Heart left ventricle (tissue), 16 donors: ENCODE results near the gene JUND. TPM values are rescaled to one million over a fixed set of nuclear protein-coding genes. Genes with fewer than 3 reads are reported as not detected.

Experiments
- ATAC-seq, 4 donors: fragments of 200-7000 bp; cut with Tn5 transposase; one replicate each; pipeline ENCODE4 v1.9.1; 2020 to 2022; ENCODE audit warnings: moderate library complexity in 4 of 4, mild to moderate bottlenecking in 3 of 4, moderate number of reproducible peaks in 1 of 4
- DNase-seq, 5 donors: peaks; one replicate each; pipeline ENCODE4 v3.0.0-alpha.2; 2020
- H3K27ac ChIP-seq, 12 donors: fragments of 200-600 bp; sonication (generic) in 4 of 12; one replicate each; pipeline versions ENCODE4 v1.5.0 to v1.8.0; 2016 to 2022; ENCODE audit warnings: mild to moderate bottlenecking in 2 of 12
- H3K27me3 ChIP-seq, 9 donors: fragments of 200-600 bp; sonication (generic) in 2 of 9; one replicate each; pipeline versions ENCODE4 v1.5.1 to v1.8.0; 2016 to 2022; ENCODE audit warnings: mild to moderate bottlenecking in 3 of 9
- H3K36me3 ChIP-seq, 9 donors: fragments of 200-600 bp; sonication (generic) in 2 of 9; one replicate each; pipeline versions ENCODE4 v1.5.0 to v1.8.0; 2018 to 2022; ENCODE audit warnings: mild to moderate bottlenecking in 2 of 9
- H3K4me1 ChIP-seq, 12 donors: fragments of 200-600 bp; sonication (generic) in 4 of 12; one replicate each; pipeline versions ENCODE4 v1.5.0 to v1.8.0; 2016 to 2022; ENCODE audit warnings: mild to moderate bottlenecking in 3 of 12
- H3K4me3 ChIP-seq, 12 donors: fragments of 200-600 bp; sonication (generic) in 4 of 12; one replicate each; pipeline versions ENCODE4 v1.5.0 to v1.8.0; 2017 to 2022; ENCODE audit warnings: mild to moderate bottlenecking in 9 of 12, moderate library complexity in 4 of 12
- H3K9me3 ChIP-seq, 12 donors: fragments of 200-600 bp; sonication (generic) in 4 of 12; one replicate each; pipeline versions ENCODE4 v1.5.0 to v1.8.0; 2016 to 2022; ENCODE audit warnings: mild to moderate bottlenecking in 1 of 12
- POLR2A ChIP-seq, 2 donors: fragments of 450-650 bp; IDR thresholded peaks; one replicate each; pipeline ENCODE4 v1.6.1; 2017; ENCODE audit warnings: antibody characterized with exemption in 2 of 2, mild to moderate bottlenecking in 2 of 2, moderate library complexity in 2 of 2
- WGBS, 4 donors: extraction: QIAGEN DNeasy Blood & Tissue Kit in 2 of 4; methylation state at CpG; one replicate each; pipeline versions ENCODE4 v1.1.5 to v1.1.7; 2013 to 2018; 5-methylcytosine and 5-hydroxymethylcytosine counted together
- intact Hi-C, 10 donors: fragments of 100-400 bp; cut with DNase I; formaldehyde crosslinking; loops; one replicate each; pipeline versions ENCODE4 v1.11.1 to v1.14.2; 2022
- polyA plus RNA-seq, 2 donors: library from polyadenylated mRNA; stranded (reverse); fragments of 200-250 nt; gene quantifications; one replicate each; pipeline ENCODE4 v1.2.3, GENCODE V29; 2013
- total RNA-seq, 9 donors: library from RNA; depleted of rRNA in 2 of 9; stranded (reverse); fragments of >200 nt in 2 of 9; fragmentation: NEBNext Ultra II Directional in 3 of 9; extraction: Animal tissue kit (Norgen Biotek cat#: 25700) in 3 of 9; gene quantifications; one replicate each; pipeline versions ENCODE4 v1.1.0 to v1.2.4, GENCODE V29; 2016 to 2023
- TF ChIP-seq, protein P1 (sequence below), 12 donors: fragments of 200-600 bp; sonication (generic) in 4 of 12; IDR thresholded peaks; one replicate each; pipeline versions ENCODE4 v1.5.0 to v1.8.0; 2018 to 2022; ENCODE audit warnings: antibody characterized with exemption in 12 of 12, mild to moderate bottlenecking in 5 of 12
- donor health status: ischemic (EF 13 %, LVEDD 7.1; RV severe dilation, severe dysfunction).
- donor health status: healthy with polysubstance abuse.
- donor health status: DM: no; HTN: yes; CAD: no.
- donor health status: DM: no; HTN: no; CAD: no.
- donor health status: ischemic (EF 25% LVEDD 6.9; RV normal size, moderate dysfunction).
- donor health status: ischemic (EF 25% LVEDD 5.7; RV mildly dilated, moderate dysfunction).
- donor health status: healthy.
- donor health status: DM: yes; HTN: yes; CAD: no.
- donor health status: ischemic (EF 35%, LVEDD 5.7; RV mildly dilated, moderate dysfunction).
- donor health status: nonischemic (EF 11% LVEDD 7.7; RV severe dilation, severe dysfunction).
- donor health status: DM: yes; HTN: yes; CAD: no.
- donor health status: PGD.
- donor health status: ischemic (EF 29% LVEDD 5.4; RV normal size, mild dysfunction).
- donor health status: nonischemic (EF 23%, LVEDD 6.1; RV moderate dilation, normal function).

Gene JUND
- total and polyA plus RNA-seq, 11 donors: 80.2 to 352 (median 137) TPM

DNA sequence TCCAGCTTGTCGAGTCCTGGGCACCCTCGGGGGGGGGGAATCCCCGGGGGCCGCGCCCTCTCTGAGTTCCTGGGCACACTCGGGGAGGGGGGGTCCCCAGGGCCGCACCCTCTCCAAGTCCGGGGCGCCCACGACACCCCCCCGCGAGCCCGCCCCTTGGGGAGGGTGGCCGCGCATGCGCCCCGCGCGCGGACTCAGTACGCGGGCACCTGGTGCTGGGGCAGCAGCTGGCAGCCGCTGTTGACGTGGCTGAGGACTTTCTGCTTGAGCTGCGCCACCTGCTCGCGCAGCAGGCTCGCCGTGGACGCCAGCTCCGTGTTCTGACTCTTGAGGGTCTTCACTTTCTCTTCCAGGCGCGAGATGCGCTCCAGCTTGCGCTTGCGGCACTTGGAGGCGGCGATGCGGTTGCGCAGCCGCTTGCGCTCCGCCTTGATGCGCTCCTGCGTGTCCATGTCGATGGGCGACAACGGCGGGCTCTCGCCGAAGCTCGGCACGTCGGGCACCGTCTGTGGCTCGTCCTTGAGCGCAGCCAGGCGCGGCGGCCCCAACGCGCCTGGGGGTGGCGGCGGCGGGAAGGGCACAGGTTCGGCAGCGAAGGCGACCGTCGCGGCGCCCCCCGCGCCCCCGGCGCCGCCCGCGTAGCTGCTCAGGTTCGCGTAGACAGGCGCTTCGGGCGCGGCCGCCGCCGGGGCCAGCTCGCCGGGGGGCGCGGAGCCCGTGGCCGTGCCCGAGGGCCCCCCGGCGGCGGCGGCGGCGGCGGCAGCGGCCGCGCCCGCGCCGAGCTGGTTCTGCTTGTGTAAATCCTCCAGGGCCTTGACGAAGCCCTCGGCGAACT lies 958 bp downstream of the JUND start:
- Histone ChIP-seq H3K36me3 (peaks cover 3 to 34% (median 14%) of the 10 kb centered on the region in 9 donors), H3K4me1 (peaks cover 13 to 60% (median 44%) of the 10 kb centered on the region in 12 donors), H3K27me3 (no peaks in the 10 kb centered on the region), H3K4me3 (peak overlapping the region; percentile 63 to 100 (median 92)), H3K9me3 (no peaks in the 10 kb centered on the region), H3K27ac (peak overlapping the region; percentile 95 to 100 (median 100))
- ATAC-seq (peak in 3 of 4 donors; percentile 12 to 41 (median 37)), DNase-seq (peak; percentile 79 to 93 (median 82))
- 0 to 1% (median 0%) methylated on average over 19 to 111 of the region's 111 CpGs for WGBS, 4 donors
- peak; percentile 45 to 88 for TF ChIP-seq POLR2A (IDR thresholded peaks at IDR 0.05)
- TF ChIP-seq, protein P1, sequence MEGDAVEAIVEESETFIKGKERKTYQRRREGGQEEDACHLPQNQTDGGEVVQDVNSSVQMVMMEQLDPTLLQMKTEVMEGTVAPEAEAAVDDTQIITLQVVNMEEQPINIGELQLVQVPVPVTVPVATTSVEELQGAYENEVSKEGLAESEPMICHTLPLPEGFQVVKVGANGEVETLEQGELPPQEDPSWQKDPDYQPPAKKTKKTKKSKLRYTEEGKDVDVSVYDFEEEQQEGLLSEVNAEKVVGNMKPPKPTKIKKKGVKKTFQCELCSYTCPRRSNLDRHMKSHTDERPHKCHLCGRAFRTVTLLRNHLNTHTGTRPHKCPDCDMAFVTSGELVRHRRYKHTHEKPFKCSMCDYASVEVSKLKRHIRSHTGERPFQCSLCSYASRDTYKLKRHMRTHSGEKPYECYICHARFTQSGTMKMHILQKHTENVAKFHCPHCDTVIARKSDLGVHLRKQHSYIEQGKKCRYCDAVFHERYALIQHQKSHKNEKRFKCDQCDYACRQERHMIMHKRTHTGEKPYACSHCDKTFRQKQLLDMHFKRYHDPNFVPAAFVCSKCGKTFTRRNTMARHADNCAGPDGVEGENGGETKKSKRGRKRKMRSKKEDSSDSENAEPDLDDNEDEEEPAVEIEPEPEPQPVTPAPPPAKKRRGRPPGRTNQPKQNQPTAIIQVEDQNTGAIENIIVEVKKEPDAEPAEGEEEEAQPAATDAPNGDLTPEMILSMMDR (IDR thresholded peaks at IDR 0.05): peak in 1 of 12 donors; percentile 12
- intact Hi-C loops: loop anchor here in 8 of 10 donors (1.0 to 10.0 kb wide), 7 partner anchors 12 to 137 kb away; partner anchors contain the start of genes LSM4 (in 1 of the 8), RAB3A (in 1 of the 8) and SSBP4 (in 1 of the 8)

DNA sequence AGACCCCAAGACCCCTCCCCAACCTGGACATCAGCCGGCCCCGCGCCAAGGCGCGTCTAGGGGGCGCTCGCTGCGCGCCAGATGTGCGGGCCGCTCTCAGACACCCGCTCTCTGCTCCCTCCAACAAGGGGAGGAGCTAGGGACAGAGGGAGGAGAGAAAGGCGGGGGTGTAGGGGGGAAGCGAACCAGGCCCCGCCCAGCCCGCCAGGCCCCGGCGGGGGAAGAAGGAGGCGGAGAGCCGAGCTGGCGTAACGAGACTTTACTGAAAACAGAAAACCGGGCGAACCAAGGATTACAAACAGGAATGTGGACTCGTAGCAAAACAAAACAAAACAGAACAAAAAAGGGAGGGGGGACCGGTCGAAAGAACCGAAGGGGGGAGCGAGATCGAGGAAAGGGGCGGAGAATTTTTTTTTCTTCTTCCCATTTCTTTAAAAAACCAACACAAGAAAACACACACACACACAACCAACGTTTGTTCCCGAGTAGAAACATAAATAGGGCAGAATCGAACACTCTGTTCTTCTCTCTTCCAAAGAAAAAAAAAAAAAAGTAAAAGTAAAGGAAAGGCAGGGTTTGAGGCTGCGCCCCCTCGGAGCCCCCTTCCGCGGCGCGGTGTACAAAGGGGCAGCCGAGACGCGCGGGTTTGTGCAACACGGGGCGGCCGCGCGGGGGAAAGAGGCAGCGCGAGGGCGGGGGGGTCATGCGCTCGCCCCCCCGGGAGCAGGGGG lies 1.7 kb downstream of the JUND start:
- H3K27ac ChIP-seq: peak overlapping the region; percentile 95 to 100 (median 100)
- TF ChIP-seq POLR2A (IDR thresholded peaks at IDR 0.05): peak; percentile 88 to 95
- TF ChIP-seq, protein P1 (IDR thresholded peaks at IDR 0.05): peak; percentile 70 to 98 (median 93)
- peaks cover 14 to 62% (median 49%) of the 10 kb centered on the region in 12 donors for H3K4me1 ChIP-seq
- intact Hi-C loops: loop anchor here (1.0 to 10.0 kb wide), 12 partner anchors 25 to 135 kb away; partner anchors contain the start of genes LSM4 (in 5 of the 10), RAB3A (in 2 of the 10), GDF15 (in 1 of the 10) and LRRC25 (in 1 of the 10)
- WGBS, 4 donors: 1% methylated on average over 52 to 55 of the region's 55 CpGs
- H3K9me3 ChIP-seq: no peaks in the 10 kb centered on the region
- peaks cover 3 to 34% (median 14%) of the 10 kb centered on the region in 9 donors for H3K36me3 ChIP-seq
- peak overlapping the region; percentile 63 to 100 (median 92) for H3K4me3 ChIP-seq
- H3K27me3 ChIP-seq: no peaks in the 10 kb centered on the region
- DNase-seq: peak; percentile 94 to 95 (median 95)
- peak; percentile 72 to 79 (median 74) for ATAC-seq

DNA sequence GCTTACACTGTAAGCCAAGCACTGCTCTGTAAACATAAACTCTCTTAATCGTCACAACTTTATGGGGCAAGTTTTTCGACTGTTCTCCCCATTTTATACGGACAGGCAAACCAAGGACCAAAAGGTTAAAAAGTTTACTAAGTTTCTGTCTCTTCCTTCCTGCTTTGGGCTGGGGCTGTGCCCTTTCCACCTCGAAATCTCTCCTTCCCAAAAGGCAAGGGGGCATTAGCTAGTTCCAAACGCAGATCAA lies 2.2 kb downstream of the JUND start:
- peaks cover 17 to 66% (median 52%) of the 10 kb centered on the region in 12 donors for H3K4me1 ChIP-seq
- peaks cover 3 to 34% (median 14%) of the 10 kb centered on the region in 9 donors for H3K36me3 ChIP-seq
- H3K9me3 ChIP-seq: no peaks in the 10 kb centered on the region
- H3K4me3 ChIP-seq: peak overlapping the region; percentile 63 to 100 (median 92)
- ATAC-seq (no peak), DNase-seq (no peak)
- peak overlapping the region in 11 of 12 donors; percentile 95 to 100 (median 99) for H3K27ac ChIP-seq
- 0 to 7% (median 3%) methylated on average over 5 of the region's 5 CpGs for WGBS, 4 donors
- intact Hi-C loops: loop anchor here (1.0 to 10.0 kb wide), 8 partner anchors 44 to 133 kb away; partner anchors contain the start of genes LSM4 (in 5 of the 10), GDF15 (in 1 of the 10), LRRC25 (in 1 of the 10) and RAB3A (in 1 of the 10)
- TF ChIP-seq, protein P1 (IDR thresholded peaks at IDR 0.05): no peak
- no peaks in the 10 kb centered on the region for H3K27me3 ChIP-seq
